Activated CD4-positive, alpha-beta T cell treated with anti-CD3 and anti-CD28 coated beads, Interleukin-2, amount 50 U/mL, for 1 hour (primary cell): ENCODE data around the gene MAGED1.

Experiments used
- DNase-seq: peaks from one replicate; pipeline ENCODE4 v3.0.0-alpha.2; 2020

Gene MAGED1

DNA sequence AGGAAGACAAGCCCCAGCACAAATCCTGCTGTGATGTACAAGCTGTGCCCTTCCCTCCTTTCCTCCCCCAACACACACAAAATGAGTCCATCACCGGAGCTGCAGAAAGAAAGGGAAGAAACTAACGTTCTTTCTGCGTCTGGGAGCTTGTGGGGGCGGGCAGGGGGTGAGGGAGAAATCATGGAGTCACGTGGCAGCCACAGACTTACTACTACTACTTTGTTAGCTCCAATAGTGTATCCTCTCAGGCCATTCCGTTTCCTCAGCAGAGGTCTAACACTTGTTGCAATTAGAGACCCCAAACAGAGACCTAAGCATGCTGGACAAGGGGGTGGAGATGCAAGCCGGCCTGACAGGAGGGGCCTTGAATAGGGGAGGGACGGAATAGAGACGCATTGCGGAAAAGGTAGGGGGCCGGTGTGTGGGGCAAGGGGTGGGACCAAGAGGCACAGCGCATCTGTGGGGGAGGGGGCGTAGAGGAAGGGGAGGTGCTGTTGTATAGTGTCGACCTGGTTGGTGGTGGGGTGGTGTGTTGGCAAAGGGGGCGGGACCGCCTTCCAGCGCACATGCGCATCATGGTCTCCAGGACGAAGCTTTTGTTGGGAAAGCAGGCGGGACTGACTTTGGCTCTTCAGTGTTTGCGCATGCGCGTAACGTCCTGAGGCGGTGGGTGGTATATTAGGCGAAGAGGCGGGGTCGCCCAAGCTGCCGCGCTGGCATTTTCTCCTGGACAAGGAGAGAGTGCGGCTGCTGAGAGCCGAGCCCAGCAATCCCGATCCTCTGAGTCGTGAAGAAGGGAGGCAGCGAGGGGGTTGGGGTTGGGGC is at the start of gene MAGED1:
Gene MAGED1 (plus strand): TSS at position 703 of the 825 bp plus-strand sequence. CDS start 682 bp downstream, outside the sequence.
- peak; percentile 72 for DNase-seq

DNA sequence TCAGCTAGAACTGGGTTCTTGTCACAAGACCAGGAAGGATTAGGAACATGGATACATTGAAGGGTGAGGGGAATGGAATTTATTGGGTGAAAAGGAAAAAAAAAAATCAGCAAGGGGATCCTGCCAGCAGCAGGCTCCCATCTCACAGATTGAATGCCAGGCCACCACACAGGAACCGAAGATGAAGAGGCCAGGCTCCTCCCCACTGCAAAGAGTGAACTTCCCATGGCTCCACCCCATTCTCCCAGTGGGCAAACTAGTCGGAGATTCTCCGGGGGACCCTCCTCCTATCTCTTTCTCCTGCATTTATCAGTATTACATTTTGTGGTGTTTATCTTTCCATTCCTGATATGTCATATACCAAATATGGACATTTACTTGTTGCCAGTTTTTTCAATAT is 46.0 kb upstream of the MAGED1 start:
- no peak for DNase-seq

- DNase-seq, result no peak
These were observed 41.8 kb upstream of the MAGED1 start for GRCh38 chrX:51851507-51852085.

- DNase-seq, result no peak
These were observed 41.3 kb upstream of the MAGED1 start for GRCh38 chrX:51852096-51852495.

DNA sequence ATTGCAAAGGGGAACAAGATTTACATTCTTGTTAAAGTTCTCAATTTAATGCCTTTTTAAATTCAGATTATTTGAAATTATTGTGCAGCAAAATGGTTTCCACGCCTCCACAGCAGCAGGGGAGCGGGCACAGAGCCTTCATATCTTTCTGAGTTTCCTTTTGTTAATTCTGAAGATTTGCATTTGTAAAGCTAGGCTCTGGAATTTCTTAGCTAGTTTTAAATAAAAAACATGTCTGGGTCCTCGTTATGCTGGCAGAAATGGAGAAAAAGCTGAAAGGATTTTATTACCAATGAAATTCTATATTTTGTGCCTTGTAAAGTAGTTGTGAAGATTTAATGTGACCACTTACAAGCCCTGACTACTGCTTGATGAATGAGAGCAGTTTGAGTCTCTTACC is 40.8 kb upstream of the MAGED1 start:
- no peak for DNase-seq

DNA sequence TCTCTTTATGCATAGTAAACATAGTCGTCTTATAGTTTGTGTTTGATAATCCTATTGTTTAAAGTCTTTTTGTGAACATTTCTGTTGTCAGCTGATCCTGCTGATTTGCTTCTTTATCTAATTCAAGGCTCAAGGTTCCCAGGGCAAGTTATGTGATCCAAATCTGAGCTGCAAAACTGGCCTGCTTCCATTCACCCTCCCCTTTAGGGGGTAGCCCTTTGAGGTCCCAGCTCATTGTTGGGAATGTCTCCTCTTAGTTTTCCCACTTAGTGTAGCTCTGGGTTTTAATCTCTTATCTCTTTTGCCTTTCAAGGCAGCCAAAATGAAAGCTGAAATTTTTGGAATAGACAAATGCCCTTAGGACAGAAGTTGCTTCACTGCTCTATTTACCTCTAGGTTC is 40.2 kb upstream of the MAGED1 start:
- no peak for DNase-seq

DNA sequence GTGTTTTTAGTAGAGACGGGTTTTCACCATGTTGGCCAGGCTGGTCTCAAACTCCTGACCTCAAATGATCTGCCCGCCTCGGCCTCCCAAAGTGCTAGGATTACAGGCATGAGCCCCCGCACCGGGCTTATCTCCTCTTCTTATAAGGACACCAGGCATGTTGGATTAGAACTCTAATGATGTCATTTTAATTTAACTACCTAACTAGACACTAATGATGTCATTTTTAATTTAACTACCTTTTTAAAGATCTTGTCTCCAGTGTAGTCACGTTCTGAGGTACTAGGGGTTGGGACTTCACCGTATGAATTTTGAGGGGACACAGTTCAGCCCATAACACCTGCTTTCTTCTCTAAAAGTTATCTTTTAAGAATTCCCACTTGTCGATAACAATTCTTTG is 37.7 kb upstream of the MAGED1 start:
- DNase-seq, result no peak

GRCh38 chrX:51857159-51857733 is 36.2 kb upstream of the MAGED1 start:
- no peak for DNase-seq

DNA sequence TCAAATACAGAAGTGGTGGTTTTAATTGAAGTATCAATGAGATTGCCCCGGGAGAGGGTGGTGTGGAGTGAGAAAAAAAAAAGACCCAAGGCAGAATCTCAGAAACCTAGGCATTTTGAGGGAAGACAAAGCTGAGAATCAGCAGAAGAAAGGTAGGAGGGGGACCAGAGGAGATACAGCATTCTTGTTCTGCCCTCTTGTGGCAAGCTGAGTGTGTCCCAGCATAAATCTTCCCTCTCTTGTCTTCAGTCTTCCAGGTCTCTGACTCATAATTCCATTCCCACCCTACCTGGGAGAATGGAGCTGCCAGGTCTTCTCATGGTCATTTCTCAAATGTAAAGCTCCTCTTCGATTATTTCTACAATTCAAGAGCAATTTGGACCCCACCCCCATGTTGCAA is 32.7 kb upstream of the MAGED1 start:
- DNase-seq, result no peak

GRCh38 chrX:51862920-51863319 is 30.5 kb upstream of the MAGED1 start:
- DNase-seq, result no peak

- no peak for DNase-seq
These were observed 27.2 kb upstream of the MAGED1 start for GRCh38 chrX:51866210-51866609.

GRCh38 chrX:51867626-51868025 is 25.8 kb upstream of the MAGED1 start:
- no peak for DNase-seq

DNA sequence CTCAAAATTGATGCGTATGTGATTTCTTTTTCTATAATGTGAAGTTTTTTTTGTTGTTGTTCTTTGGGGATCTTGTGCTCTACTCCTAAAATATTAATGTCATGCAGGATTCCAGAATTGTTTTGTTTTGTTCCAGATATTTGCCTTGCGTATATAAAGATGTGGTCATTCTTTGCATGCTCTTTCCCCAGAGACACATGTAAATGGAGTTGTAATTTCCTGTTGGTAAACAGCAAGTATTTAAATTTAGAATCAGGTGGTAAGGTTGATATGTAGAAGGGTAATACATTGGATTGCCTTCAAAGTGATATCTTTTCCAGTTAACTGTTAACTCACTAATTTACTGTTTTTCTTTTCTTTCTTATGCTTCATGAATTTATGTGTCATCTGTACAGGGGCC is 23.1 kb upstream of the MAGED1 start:
- DNase-seq, result no peak

DNA sequence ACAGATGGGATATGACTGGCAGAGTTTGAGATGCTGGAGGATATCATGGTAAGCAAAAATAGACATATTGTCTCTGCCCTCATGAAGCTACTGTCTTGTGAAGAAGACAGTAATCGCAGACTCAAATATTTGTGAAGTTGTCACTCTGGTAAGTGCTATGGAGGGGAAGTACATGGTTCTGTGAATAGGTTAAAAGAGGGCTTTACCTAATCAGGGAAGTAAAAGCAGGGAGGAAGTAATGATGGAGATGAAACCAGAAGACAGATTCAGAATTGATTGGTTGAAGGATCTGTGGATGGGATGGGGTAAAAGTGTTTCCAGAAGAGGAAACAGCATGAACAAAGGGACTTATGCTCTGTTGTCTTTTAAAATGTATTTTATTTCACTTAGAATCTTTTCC is 19.3 kb upstream of the MAGED1 start:
- no peak for DNase-seq

DNA sequence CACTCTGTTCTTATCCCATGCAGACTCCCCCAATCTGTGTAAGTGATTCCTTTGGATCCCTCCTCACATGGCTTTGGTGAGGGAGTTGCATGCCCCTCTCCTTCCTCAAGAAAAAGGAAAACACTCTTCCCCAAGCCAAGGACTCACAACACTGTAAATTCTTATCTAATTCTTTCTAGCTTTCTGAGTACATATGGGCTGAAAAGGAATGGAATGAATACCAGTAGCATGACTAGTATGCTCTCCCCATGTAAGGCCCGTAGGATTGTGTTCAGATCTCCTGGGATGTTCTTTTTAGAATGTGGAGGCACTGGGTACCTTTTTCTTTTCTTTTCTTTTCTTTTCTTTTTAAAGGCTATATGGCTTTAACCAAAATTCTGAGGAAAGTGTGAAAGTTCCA is 17.0 kb upstream of the MAGED1 start:
- no peak for DNase-seq

DNA sequence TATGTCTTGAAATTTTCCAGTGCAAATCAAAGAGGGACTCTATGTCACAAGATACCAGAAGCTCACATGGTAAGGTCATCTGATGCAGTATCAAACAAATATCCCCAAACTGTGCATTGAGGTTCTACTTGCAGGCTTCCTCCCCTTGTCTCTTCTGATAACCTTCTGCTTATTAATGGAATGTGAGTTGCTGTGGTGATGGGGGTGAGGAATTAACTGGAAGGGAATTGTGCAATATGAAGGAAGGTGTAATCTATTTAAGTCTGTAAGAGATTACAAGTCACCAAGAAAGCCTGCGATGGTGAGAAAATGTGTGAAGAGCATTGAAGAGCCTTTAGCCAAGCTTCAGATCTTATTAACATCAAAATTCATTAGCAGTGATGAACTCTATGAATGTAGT is 15.4 kb upstream of the MAGED1 start:
- DNase-seq, result no peak

DNA sequence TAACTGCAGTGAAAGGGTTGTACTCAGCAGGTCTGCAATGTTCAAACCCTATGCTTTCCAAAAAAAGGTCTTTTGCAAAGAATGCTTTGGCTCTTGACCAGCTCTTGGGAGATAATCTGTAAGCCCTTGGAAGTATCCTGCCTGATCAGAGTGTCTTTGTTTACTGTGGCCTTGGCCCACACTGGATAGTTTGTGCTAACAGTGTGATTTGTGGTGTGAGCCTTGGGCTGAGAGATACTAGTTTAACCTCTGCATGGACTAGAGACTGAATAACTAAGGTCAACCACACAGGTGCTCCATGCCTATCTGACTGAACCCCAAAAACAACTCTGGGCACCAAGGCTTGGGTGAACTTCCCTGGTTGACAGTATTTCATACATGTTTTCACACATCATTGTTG is 3.6 kb upstream of the MAGED1 start:
- DNase-seq, result no peak

DNA sequence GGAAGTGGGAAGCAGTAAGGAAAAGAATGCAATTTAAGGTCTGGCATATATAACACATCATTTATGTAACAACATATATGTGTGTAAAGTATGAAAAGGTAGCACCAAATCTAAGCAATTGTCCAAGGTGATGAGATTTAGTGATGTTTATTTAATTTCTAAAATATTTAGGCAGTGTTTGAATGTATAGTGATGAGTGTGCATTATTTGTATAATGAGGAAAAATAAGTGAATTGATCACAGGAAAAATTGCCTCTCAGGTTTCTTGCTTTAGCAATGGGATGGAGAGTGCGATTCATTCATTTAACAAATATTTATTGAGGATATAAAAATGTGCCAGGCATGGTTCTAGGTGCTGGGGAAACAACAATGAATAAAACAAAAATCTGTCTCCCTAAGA is 2.2 kb upstream of the MAGED1 start:
- no peak for DNase-seq

DNA sequence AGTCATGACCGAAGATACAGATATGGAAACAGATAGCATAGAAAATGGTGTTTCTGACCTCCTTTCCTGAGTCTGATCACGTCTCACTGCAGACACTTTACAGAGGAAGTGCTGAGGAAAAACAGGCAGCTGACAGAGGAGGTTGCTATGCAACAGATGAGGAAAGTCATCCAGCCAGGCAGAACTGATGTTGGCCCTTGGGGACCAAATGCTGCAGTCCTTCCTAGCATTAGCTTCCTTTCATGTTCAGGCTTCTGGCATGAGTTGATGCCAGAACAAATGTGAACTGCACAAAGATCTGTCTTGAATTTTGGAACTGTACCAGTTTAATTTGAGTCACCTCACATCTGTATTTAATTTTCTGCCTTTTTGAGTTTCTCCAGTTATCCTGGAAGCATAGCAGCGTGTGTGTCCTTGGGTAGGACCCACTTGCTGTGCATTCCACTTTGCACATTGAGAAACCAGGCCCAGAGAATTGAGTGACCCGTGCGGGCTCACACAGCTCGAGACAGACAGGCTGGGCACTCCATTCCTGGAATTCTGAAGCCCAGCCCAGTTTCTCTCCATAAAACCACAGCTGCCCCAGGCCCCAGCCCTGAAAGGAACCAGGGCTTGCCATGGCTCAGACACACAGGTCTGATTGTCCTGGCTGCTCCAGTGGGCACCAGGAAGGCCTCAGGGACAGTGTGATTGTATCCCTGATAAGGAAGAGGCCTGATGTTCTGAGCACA is 1.4 kb upstream of the MAGED1 start:
- DNase-seq, result no peak

- DNase-seq, result no peak
These were observed 691 bp downstream of the MAGED1 start for GRCh38 chrX:51893931-51894696.

DNA sequence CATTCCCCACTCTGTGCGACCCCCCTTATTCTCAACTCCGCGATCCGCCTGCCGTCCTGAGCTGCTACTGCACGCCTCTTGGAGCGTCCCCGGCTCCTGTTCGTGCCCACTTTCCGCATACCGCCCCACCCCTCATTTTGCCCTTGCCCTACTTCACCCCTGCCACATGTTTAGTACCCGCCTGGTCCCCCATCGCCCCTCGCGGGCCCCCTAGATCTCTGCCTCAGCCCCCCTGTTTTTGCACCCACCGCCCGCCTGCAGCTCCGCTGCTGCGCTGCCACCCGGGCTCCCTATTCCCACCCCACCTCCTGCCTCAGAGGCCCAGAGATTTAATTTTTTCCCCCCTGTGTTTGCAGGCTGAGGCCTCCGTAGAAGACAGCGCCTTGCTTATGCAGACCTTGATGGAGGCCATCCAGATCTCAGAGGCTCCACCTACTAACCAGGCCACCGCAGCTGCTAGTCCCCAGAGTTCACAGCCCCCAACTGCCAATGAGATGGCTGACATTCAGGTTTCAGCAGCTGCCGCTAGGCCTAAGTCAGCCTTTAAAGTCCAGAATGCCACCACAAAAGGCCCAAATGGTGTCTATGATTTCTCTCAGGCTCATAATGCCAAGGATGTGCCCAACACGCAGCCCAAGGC is 1.4 kb downstream of the MAGED1 start:
- DNase-seq, result no peak

GRCh38 chrX:51896626-51897025 is 3.2 kb downstream of the MAGED1 start:
- DNase-seq, result no peak
